ENCODE results near the gene RHD.
"Not testable (repeated sequence)": the region's sequence is repeated elsewhere in the genome, so short reads cannot be mapped to it uniquely, and the experiment has no call there.

The RHD gene

DNA sequence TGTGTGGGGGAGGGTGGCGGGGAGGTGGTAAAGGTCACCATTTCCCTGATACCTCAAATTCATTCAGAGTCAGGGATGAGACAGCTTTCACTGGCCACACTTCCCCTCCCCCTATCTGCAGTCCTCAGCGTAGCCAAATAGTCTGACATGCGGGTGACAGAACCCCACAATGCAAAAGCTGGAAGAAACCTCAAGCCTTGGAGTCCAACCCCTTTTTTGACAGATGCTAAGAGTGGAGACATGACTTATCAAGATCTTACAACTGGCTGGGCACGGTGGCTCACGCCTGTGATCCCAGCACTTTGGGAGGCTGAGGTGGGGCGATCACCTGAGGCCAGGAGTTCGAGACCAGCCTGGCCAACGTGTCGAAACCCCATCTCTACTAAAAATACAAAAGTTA lies 49.8 kb downstream of the RHD start:
- not testable (repeated sequence) for H3K9me3 ChIP-seq (ENCODE audit: low read length); H3K79me2 ChIP-seq (ENCODE audit: insufficient read depth, low read length); H3K27ac ChIP-seq (ENCODE audit: low read depth, low read length, poor library complexity, severe bottlenecking); H3F3A ChIP-seq (ENCODE audit: insufficient read depth, low read length); H3K4me3 ChIP-seq (ENCODE audit: low read depth, low read length, poor library complexity, severe bottlenecking); H3K9ac ChIP-seq (ENCODE audit: low read length); H3K4me2 ChIP-seq (ENCODE audit: low read length); H2AFZ ChIP-seq (ENCODE audit: low read length); H3K36me3 ChIP-seq (ENCODE audit: insufficient read depth, low read length); H4K20me1 ChIP-seq (ENCODE audit: insufficient read depth, low read length); H3K4me1 ChIP-seq (ENCODE audit: insufficient read depth, low read length, severe bottlenecking); H3K27me3 ChIP-seq (ENCODE audit: insufficient read depth, low read length); H3K9me2 ChIP-seq (ENCODE audit: low read depth, low read length)

DNA sequence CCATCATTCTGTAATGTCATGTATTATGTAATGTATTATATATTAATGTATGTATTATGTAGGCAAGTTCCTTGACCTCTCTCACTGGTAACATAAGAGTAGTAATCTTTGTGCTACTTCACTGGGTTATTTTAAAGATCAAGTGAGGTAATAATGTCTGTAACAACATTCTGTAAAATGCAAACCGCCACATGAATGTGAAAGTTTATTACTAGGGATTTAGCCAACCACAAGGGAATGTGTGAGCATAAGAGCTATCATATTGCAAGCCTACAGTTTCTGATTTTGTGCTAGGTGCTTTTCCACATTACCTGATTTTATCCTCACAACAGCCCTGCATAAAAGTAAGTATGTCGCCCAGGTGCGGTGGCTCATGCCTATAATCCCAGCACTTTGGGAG lies 52.1 kb downstream of the RHD start:
- H3K9me2 ChIP-seq (ENCODE audit: low read depth, low read length); H3K4me1 ChIP-seq (ENCODE audit: insufficient read depth, low read length, severe bottlenecking); H3K4me3 ChIP-seq (ENCODE audit: low read depth, low read length, poor library complexity, severe bottlenecking); H3F3A ChIP-seq (ENCODE audit: insufficient read depth, low read length); H4K20me1 ChIP-seq (ENCODE audit: insufficient read depth, low read length); H3K36me3 ChIP-seq (ENCODE audit: insufficient read depth, low read length); H3K4me2 ChIP-seq (ENCODE audit: low read length); H2AFZ ChIP-seq (ENCODE audit: low read length); H3K79me2 ChIP-seq (ENCODE audit: insufficient read depth, low read length); H3K27ac ChIP-seq (ENCODE audit: low read depth, low read length, poor library complexity, severe bottlenecking); H3K9ac ChIP-seq (ENCODE audit: low read length); H3K9me3 ChIP-seq (ENCODE audit: low read length); H3K27me3 ChIP-seq (ENCODE audit: insufficient read depth, low read length): not testable (repeated sequence)

DNA sequence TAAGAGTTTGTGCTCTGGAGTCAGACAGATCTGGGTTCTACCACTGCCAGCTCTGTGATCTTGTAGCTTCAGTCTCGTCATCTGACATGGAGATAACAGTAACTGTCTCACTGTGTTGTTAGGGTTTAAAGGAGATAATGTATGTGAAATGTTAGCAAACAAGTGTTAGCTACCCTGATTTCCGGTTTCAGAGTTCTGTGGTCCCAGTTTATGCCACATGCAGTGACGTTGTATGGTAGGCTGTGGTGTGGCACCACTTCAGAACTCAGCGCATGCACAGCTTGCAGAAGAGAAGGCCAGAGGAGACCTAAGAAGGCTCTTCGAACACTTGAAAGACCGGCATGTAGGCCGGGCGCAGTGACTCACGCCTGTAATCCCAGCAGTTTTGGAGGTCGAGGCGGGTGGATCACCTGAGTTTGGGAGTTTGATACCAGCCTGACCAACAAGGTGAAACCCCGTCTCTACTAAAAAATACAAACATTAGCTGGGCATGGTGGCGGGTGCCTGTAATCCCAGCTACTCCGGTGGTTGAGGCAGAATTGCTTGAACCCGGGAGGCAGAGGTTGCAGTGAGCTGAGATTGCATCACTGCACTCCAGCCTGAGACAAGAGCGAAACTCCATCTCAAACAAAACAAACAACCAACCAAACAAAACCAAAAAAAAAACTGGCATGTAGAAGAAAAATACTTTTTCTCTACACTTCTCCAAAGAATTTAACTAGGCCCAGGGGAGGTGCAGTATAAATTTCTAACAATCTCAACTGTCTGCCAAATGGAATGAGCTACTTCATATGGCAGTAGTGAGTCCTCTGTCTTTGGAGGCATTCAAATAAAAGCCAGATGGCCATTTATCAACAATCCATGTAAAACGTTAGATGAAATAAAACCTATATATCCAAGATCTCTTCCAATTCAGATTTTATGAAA lies 55.8 kb downstream of the RHD start:
- H3K79me2 ChIP-seq (ENCODE audit: insufficient read depth, low read length); H3K4me3 ChIP-seq (ENCODE audit: low read depth, low read length, poor library complexity, severe bottlenecking); H3K4me2 ChIP-seq (ENCODE audit: low read length); H4K20me1 ChIP-seq (ENCODE audit: insufficient read depth, low read length); H3K27ac ChIP-seq (ENCODE audit: low read depth, low read length, poor library complexity, severe bottlenecking); H3K27me3 ChIP-seq (ENCODE audit: insufficient read depth, low read length); H3F3A ChIP-seq (ENCODE audit: insufficient read depth, low read length); H3K4me1 ChIP-seq (ENCODE audit: insufficient read depth, low read length, severe bottlenecking); H3K36me3 ChIP-seq (ENCODE audit: insufficient read depth, low read length); H3K9ac ChIP-seq (ENCODE audit: low read length); H3K9me3 ChIP-seq (ENCODE audit: low read length); H2AFZ ChIP-seq (ENCODE audit: low read length); H3K9me2 ChIP-seq (ENCODE audit: low read depth, low read length): not testable (repeated sequence)

DNA sequence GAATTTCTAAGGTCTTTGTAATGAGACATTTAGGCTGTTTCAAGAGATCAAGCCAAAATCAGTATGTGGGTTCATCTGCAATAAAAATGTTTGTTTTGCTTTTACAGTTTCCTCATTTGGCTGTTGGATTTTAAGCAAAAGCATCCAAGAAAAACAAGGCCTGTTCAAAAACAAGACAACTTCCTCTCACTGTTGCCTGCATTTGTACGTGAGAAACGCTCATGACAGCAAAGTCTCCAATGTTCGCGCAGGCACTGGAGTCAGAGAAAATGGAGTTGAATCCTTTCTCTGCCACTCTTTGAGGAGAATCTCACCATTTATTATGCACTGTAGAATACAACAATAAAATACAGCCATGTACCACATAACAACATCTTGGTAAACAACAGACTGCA lies 56.5 kb downstream of the RHD start:
- H3K36me3 ChIP-seq (ENCODE audit: insufficient read depth, low read length); H3K4me1 ChIP-seq (ENCODE audit: insufficient read depth, low read length, severe bottlenecking); H4K20me1 ChIP-seq (ENCODE audit: insufficient read depth, low read length); H3K27ac ChIP-seq (ENCODE audit: low read depth, low read length, poor library complexity, severe bottlenecking); H3F3A ChIP-seq (ENCODE audit: insufficient read depth, low read length); H3K79me2 ChIP-seq (ENCODE audit: insufficient read depth, low read length); H3K27me3 ChIP-seq (ENCODE audit: insufficient read depth, low read length); H3K9me2 ChIP-seq (ENCODE audit: low read depth, low read length); H2AFZ ChIP-seq (ENCODE audit: low read length); H3K4me3 ChIP-seq (ENCODE audit: low read depth, low read length, poor library complexity, severe bottlenecking); H3K9ac ChIP-seq (ENCODE audit: low read length); H3K9me3 ChIP-seq (ENCODE audit: low read length); H3K4me2 ChIP-seq (ENCODE audit: low read length): not testable (repeated sequence)

DNA sequence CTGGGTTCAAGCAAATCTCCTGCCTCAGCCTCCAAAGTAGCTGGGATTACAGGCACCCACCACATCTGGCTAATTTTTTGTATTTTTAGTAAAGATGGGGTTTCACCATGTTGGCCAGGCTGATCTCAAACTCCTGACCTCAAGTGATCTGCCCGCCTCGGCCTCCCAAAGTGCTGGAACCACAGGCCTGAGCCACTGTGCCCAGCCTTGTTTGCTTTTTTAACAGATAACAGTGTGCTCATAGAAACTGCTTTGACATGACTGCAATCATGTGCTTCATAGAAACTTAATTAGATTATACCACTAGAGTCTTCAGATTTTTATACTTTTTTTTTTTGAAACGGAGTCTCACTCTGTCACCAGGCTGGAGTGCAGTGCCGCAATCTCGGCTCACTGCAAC lies 57.0 kb downstream of the RHD start:
- not testable (repeated sequence) for H3K79me2 ChIP-seq (ENCODE audit: insufficient read depth, low read length)

DNA sequence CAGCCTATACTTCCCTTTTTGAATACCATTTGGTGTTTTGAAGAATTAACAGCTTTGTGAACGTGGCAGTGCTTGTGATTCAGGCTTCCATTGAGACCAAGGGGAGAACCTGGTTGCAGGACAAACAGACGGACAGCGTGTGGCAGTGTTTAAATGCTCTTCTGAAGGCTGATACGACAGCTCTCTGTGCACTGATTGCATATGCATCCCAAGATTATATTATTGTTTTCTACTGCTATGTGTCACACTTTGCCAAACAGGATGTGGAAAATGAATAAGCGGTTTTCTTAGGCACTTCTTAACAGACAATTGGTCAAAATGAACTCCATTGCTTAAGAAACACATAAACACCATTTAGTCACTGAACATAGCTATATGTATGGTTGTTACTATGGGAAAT lies 57.6 kb downstream of the RHD start:
- not testable (repeated sequence) for H3K27ac ChIP-seq (ENCODE audit: low read depth, low read length, poor library complexity, severe bottlenecking); H3K9ac ChIP-seq (ENCODE audit: low read length); H2AFZ ChIP-seq (ENCODE audit: low read length); H3K36me3 ChIP-seq (ENCODE audit: insufficient read depth, low read length); H3F3A ChIP-seq (ENCODE audit: insufficient read depth, low read length); H4K20me1 ChIP-seq (ENCODE audit: insufficient read depth, low read length); H3K4me2 ChIP-seq (ENCODE audit: low read length); H3K27me3 ChIP-seq (ENCODE audit: insufficient read depth, low read length); H3K79me2 ChIP-seq (ENCODE audit: insufficient read depth, low read length); H3K4me3 ChIP-seq (ENCODE audit: low read depth, low read length, poor library complexity, severe bottlenecking); H3K9me3 ChIP-seq (ENCODE audit: low read length); H3K4me1 ChIP-seq (ENCODE audit: insufficient read depth, low read length, severe bottlenecking); H3K9me2 ChIP-seq (ENCODE audit: low read depth, low read length)

More for the DNA sequence above, 57.0 kb downstream of the RHD start:
- not testable (repeated sequence) for H3K9me3 ChIP-seq (ENCODE audit: low read length); H3K9ac ChIP-seq (ENCODE audit: low read length); H3K4me2 ChIP-seq (ENCODE audit: low read length); H4K20me1 ChIP-seq (ENCODE audit: insufficient read depth, low read length); H3K4me3 ChIP-seq (ENCODE audit: low read depth, low read length, poor library complexity, severe bottlenecking); H3K36me3 ChIP-seq (ENCODE audit: insufficient read depth, low read length); H2AFZ ChIP-seq (ENCODE audit: low read length); H3F3A ChIP-seq (ENCODE audit: insufficient read depth, low read length); H3K27ac ChIP-seq (ENCODE audit: low read depth, low read length, poor library complexity, severe bottlenecking); H3K27me3 ChIP-seq (ENCODE audit: insufficient read depth, low read length); H3K4me1 ChIP-seq (ENCODE audit: insufficient read depth, low read length, severe bottlenecking); H3K9me2 ChIP-seq (ENCODE audit: low read depth, low read length)

DNA sequence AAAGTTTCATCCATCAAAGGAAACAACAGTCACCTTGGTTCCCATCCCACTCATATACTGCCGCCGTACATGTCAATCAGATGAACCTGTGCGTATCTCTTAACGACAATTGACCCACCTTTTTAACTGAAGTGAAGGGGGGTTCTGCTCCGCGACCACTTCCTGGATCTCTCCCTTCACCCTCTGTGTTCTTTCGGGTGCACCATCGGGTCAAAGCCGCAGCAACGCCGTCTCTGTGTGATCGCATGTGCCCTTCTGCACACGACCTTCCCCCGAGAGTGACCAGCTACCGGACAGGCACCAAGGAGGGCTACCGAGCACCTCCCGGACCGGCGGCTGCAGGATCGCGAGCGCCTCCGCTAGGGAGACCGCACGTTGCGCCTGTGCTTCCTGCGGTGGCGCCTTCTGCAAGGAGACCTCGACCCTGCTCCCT lies 64.6 kb downstream of the RHD start:
- Histone ChIP-seq H3K9ac (ENCODE audit: low read length) (peak overlapping the region; percentile 55), H3K4me2 (ENCODE audit: low read length) (peak overlapping the region; percentile 69), H3K4me1 (ENCODE audit: insufficient read depth, low read length, severe bottlenecking) (peaks cover 18% of the 10 kb centered on the region), H3K27ac (ENCODE audit: low read depth, low read length, poor library complexity, severe bottlenecking) (peak overlapping the region; percentile 33), H3K79me2 (ENCODE audit: insufficient read depth, low read length) (peaks cover 34% of the 10 kb centered on the region), H3K4me3 (ENCODE audit: low read depth, low read length, poor library complexity, severe bottlenecking) (peak overlapping the region; percentile 67)
- not testable (repeated sequence) for H3F3A ChIP-seq (ENCODE audit: insufficient read depth, low read length); H2AFZ ChIP-seq (ENCODE audit: low read length); H3K9me2 ChIP-seq (ENCODE audit: low read depth, low read length); H3K36me3 ChIP-seq (ENCODE audit: insufficient read depth, low read length); H3K9me3 ChIP-seq (ENCODE audit: low read length); H4K20me1 ChIP-seq (ENCODE audit: insufficient read depth, low read length); H3K27me3 ChIP-seq (ENCODE audit: insufficient read depth, low read length)
